H1 (cell line): Measurements from ENCODE around the gene TBC1D3B. TPM values are rescaled to one million over a fixed set of nuclear protein-coding genes. Genes with fewer than 3 reads are reported as not detected.

Experiments used
- CTCF ChIA-PET: fragments of 300-600 bp; sonication (Branson Sonifier 250); formaldehyde crosslinking; loops from one replicate; lab custom pipeline; 2021; ENCODE audit not compliant: partially characterized antibody; lab: Charles Lee
- POLR2A ChIA-PET: fragments of 300-600 bp; sonication (Branson Sonifier 250); formaldehyde crosslinking; loops from one replicate; lab custom pipeline; 2021; ENCODE audit warnings: inconsistent platforms; ENCODE audit not compliant: partially characterized antibody; lab: Charles Lee
- DNase-seq, 2 experiments: peaks; one replicate each; pipeline versions ENCODE4 v3.0.0 to v3.0.0-alpha.2; 2010 to 2022; ENCODE audit warnings: low spot score in 2 of 2, low read depth in 1 of 2, mixed read lengths in 1 of 2
- FAIRE-seq: peaks from 2 replicates; lab custom pipeline; 2011; peaks lifted over from hg19 to GRCh38; lab: Jason Lieb, UNC
- H2AFZ ChIP-seq: 2 replicates; pipeline ENCODE4 v1.8.1; 2012; ENCODE audit warnings: low read length, inconsistent platforms
- H2AK5ac ChIP-seq: 2 replicates; pipeline ENCODE4 v1.6.1; 2013; ENCODE audit warnings: low read depth, low read length
- H2BK120ac ChIP-seq: replicated peaks from 2 replicates; pipeline ENCODE3; 2013; ENCODE audit warnings: low read depth, low read length, inconsistent platforms
- H2BK12ac ChIP-seq: 2 replicates; pipeline ENCODE4 v1.6.1; 2013; ENCODE audit warnings: low read depth, low read length
- H2BK15ac ChIP-seq: 2 replicates; pipeline ENCODE4 v1.6.1; 2013; ENCODE audit warnings: low read length
- H2BK20ac ChIP-seq: 2 replicates; pipeline ENCODE4 v1.6.1; 2013; ENCODE audit warnings: low read length
- H2BK5ac ChIP-seq: 2 replicates; pipeline ENCODE4 v1.6.1; 2013; ENCODE audit warnings: low read depth, low read length
- H3K14ac ChIP-seq: 2 replicates; pipeline ENCODE4 v1.6.1; 2013; ENCODE audit warnings: inconsistent platforms; ENCODE audit not compliant: insufficient read length
- H3K18ac ChIP-seq: 2 replicates; pipeline ENCODE4 v1.6.1; 2013; ENCODE audit warnings: low read length; ENCODE audit errors: extremely low read depth
- H3K23ac ChIP-seq: 2 replicates; pipeline ENCODE4 v1.6.1; 2013; ENCODE audit warnings: inconsistent platforms; ENCODE audit not compliant: insufficient read length
- H3K23me2 ChIP-seq: 2 replicates; pipeline ENCODE4 v1.6.1; 2013; ENCODE audit warnings: low read depth, low read length
- H3K27ac ChIP-seq: 2 replicates; pipeline ENCODE4 v1.6.1; 2011; ENCODE audit warnings: low read depth, low read length, inconsistent platforms
- H3K27me3 ChIP-seq, 4 experiments: replicated peaks in 1 of 4; 1 replicate in 1 of 4; 2 replicates in 3 of 4; pipeline versions ENCODE4 v1.6.1 to v1.8.1; 2011 to 2013; ENCODE audit warnings: low read length in 3 of 4, mild to moderate bottlenecking in 3 of 4, inconsistent platforms in 2 of 4, mixed read lengths in 2 of 4, moderate library complexity in 1 of 4; ENCODE audit not compliant: control insufficient read depth in 3 of 4, insufficient read depth in 3 of 4; ENCODE audit errors: extremely low read depth in 1 of 4
- H3K36me3 ChIP-seq, 4 experiments: 2 replicates each; pipeline versions ENCODE4 v1.6.1 to v1.8.1; 2011 to 2013; ENCODE audit warnings: mild to moderate bottlenecking in 4 of 4, low read length in 3 of 4, moderate library complexity in 2 of 4, control low read depth in 1 of 4, inconsistent platforms in 1 of 4; ENCODE audit not compliant: insufficient read depth in 4 of 4, control insufficient read depth in 2 of 4
- H3K4ac ChIP-seq: replicated peaks from 2 replicates; pipeline ENCODE3; 2013; ENCODE audit warnings: low read length, low read depth, mixed read lengths, inconsistent platforms; ENCODE audit not compliant: insufficient read length
- H3K4me1 ChIP-seq, 4 experiments: replicated peaks in 1 of 4; 1 replicate in 1 of 4; 2 replicates in 3 of 4; pipeline versions ENCODE4 v1.6.1 to v1.8.1; 2011 to 2013; ENCODE audit warnings: low read length in 3 of 4, inconsistent platforms in 2 of 4, mixed read lengths in 1 of 4; ENCODE audit not compliant: insufficient read depth in 4 of 4, control insufficient read depth in 3 of 4
- H3K4me2 ChIP-seq, 2 experiments: 2 replicates each; pipeline versions ENCODE4 v1.6.1 to v1.8.1; 2011 to 2013; ENCODE audit warnings: low read depth in 2 of 2, low read length in 2 of 2, control low read depth in 1 of 2, inconsistent platforms in 1 of 2, mild to moderate bottlenecking in 1 of 2; ENCODE audit not compliant: insufficient read depth in 1 of 2
- H3K4me3 ChIP-seq, 4 experiments: fragments of 200-600, 300-600 bp in 1 of 4; sonication (generic), shearing (Covaris generic), sonication (Bioruptor Twin) in 1 of 4; 2 replicates each; pipeline versions ENCODE4 v1.5.1 to v1.8.1; 2011 to 2016; ENCODE audit warnings: low read length in 4 of 4, low read depth in 3 of 4, control low read depth in 2 of 4, inconsistent platforms in 2 of 4, mild to moderate bottlenecking in 2 of 4, mixed read lengths in 1 of 4, moderate library complexity in 1 of 4; ENCODE audit not compliant: insufficient read depth in 2 of 4; ENCODE audit errors: extremely low read depth in 1 of 4
- H3K56ac ChIP-seq: replicated peaks from 2 replicates; pipeline ENCODE3; 2013; ENCODE audit warnings: low read depth, mild to moderate bottlenecking, mixed read lengths, low read length, inconsistent platforms; ENCODE audit not compliant: insufficient read length
- H3K79me1 ChIP-seq: 2 replicates; pipeline ENCODE4 v1.6.1; 2013; ENCODE audit warnings: low read depth, low read length, control low read depth
- H3K79me2 ChIP-seq, 2 experiments: 2 replicates each; pipeline versions ENCODE4 v1.6.1 to v1.8.1; 2012 to 2013; ENCODE audit warnings: low read length in 2 of 2, mild to moderate bottlenecking in 2 of 2, inconsistent platforms in 1 of 2; ENCODE audit not compliant: insufficient read depth in 2 of 2, control insufficient read depth in 1 of 2
- H3K9ac ChIP-seq, 4 experiments: replicated peaks in 1 of 4; 1 replicate in 1 of 4; 2 replicates in 3 of 4; pipeline versions ENCODE4 v1.6.1 to v1.8.1; 2011 to 2013; ENCODE audit warnings: low read depth in 3 of 4, low read length in 3 of 4, control low read depth in 2 of 4, mild to moderate bottlenecking in 2 of 4, moderate library complexity in 2 of 4, inconsistent platforms in 1 of 4; ENCODE audit errors: extremely low read depth in 1 of 4
- H3K9me3 ChIP-seq, 2 experiments: 2 replicates each; pipeline versions ENCODE4 v1.6.1 to v1.8.1; 2012 to 2013; ENCODE audit warnings: mild to moderate bottlenecking in 2 of 2, moderate library complexity in 2 of 2, control low read depth in 1 of 2, inconsistent platforms in 1 of 2, low read depth in 1 of 2, low read length in 1 of 2, mixed read lengths in 1 of 2; ENCODE audit not compliant: insufficient read depth in 2 of 2
- H4K20me1 ChIP-seq, 2 experiments: replicated peaks in 1 of 2; 2 replicates each; pipeline versions ENCODE3 to v1.8.1; 2011 to 2013; ENCODE audit warnings: inconsistent platforms in 2 of 2, low read length in 2 of 2, mild to moderate bottlenecking in 1 of 2; ENCODE audit not compliant: insufficient read depth in 2 of 2, control insufficient read depth in 1 of 2
- H4K5ac ChIP-seq: 2 replicates; pipeline ENCODE4 v1.6.1; 2013; ENCODE audit warnings: low read length, low read depth, mixed read lengths, inconsistent platforms; ENCODE audit not compliant: insufficient read length
- H4K8ac ChIP-seq: 2 replicates; pipeline ENCODE4 v1.8.0; 2013; ENCODE audit warnings: mild to moderate bottlenecking, moderate library complexity, low read length, inconsistent platforms; ENCODE audit not compliant: insufficient read depth; ENCODE audit errors: extremely low read depth
- H4K91ac ChIP-seq: replicated peaks from 2 replicates; pipeline ENCODE3; 2013; ENCODE audit warnings: low read length, mixed read lengths, inconsistent platforms; ENCODE audit not compliant: insufficient read length
- NRF1 ChIP-seq: IDR thresholded peaks from 2 replicates; pipeline ENCODE4 v1.6.1; 2011; ENCODE audit warnings: mild to moderate bottlenecking, low read depth, low read length, improper control_type of control experiment
- SRF ChIP-seq: IDR thresholded peaks from 2 replicates; pipeline ENCODE4 v1.6.1; 2011; ENCODE audit warnings: mild to moderate bottlenecking, low read depth, low read length, moderate library complexity
- WGBS, 2 experiments: shearing (Covaris generic) in 1 of 2; methylation state at CpG; one replicate each; pipeline versions ENCODE4 v1.1.6 to v1.1.7; 2013 to 2015; ENCODE audit warnings: low lambda C conversion rate in 2 of 2, mixed read lengths in 2 of 2, inconsistent platforms in 1 of 2, low coverage in 1 of 2, missing lambda C conversion rate in 1 of 2; ENCODE audit not compliant: insufficient replicate concordance in 2 of 2, insufficient coverage in 1 of 2, insufficient read length in 1 of 2; ENCODE audit errors: extremely low coverage in 1 of 2, missing lambda C conversion rate in 1 of 2; 5-methylcytosine and 5-hydroxymethylcytosine counted together
- polyA plus RNA-seq, 7 experiments: library from polyadenylated mRNA; depleted of rRNA in 3 of 7; stranded (reverse) in 5 of 7; unstranded in 2 of 7; fragments of >200 nt in 5 of 7; fragments of 200-250 nt in 2 of 7; gene quantifications; 1 replicate in 5 of 7; 2 replicates in 1 of 7; 4 replicates in 1 of 7; pipeline versions ENCODE4 v1.2.1 to v1.2.3, GENCODE V29; 2011 to 2013; ENCODE audit warnings: missing spikeins in 2 of 7, mixed read lengths in 2 of 7
- total RNA-seq: library from RNA; stranded (reverse); fragmentation: NEBNext Ultra II Directional; extraction: Animal tissue kit (Norgen Biotek cat#: 25700); gene quantifications from 2 replicates; pipeline ENCODE4 v1.2.1, GENCODE V29; 2021
- TF ChIP-seq, protein P1 (sequence below), 3 experiments: IDR thresholded peaks; 1 replicate in 2 of 3; 2 replicates in 1 of 3; pipeline versions ENCODE4 v1.5.1 to v1.6.1; 2011; ENCODE audit warnings: low read length in 3 of 3, mild to moderate bottlenecking in 3 of 3, inconsistent platforms in 2 of 3, low read depth in 1 of 3, moderate library complexity in 1 of 3; ENCODE audit not compliant: insufficient read depth in 1 of 3; ENCODE audit errors: control extremely low read depth in 1 of 3

TBC1D3B gene
- total and polyA plus RNA-seq, 2 of the 8 experiments (the other 6 are each of a cell fraction or from before 2014, with no cell fraction given), result 0.54 to 6.2 TPM

DNA sequence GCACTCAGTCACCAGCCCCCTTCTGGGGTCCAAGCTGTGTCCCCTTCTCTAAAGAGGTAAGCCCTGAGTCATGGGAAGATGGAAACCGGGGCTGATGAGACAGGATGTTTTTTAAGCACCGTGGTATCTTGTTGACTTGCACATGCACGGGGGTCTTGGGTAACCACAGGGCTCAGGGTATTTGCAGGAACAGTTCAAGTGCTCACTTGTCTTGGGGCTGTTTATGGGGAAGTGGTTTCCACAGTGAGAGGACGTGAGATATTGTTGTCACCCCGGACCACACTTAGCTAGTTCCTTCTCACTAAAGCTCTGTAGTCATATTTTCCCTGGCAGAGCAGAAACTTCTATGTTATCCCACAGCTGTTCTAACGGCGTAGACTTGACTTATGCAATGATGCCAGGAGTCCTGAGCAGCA, 12.5 kb upstream of the TBC1D3B start:
- no peak overlapping the region for H3K14ac ChIP-seq
- H2BK120ac ChIP-seq, result no peak overlapping the region
- no peak overlapping the region for H3K4ac ChIP-seq
- no peaks in the 10 kb centered on the region; the same call in 1 of the 2 replicates for H3K23me2 ChIP-seq
- H3K9ac ChIP-seq, result no peak overlapping the region
- H4K8ac ChIP-seq, result no peak overlapping the region
- no peaks in the 10 kb centered on the region for H4K20me1 ChIP-seq
- no peak overlapping the region for H2BK20ac ChIP-seq
- no peaks in the 10 kb centered on the region for H3K79me2 ChIP-seq
- no peak overlapping the region for H2AK5ac ChIP-seq
- no peak overlapping the region for H4K91ac ChIP-seq
- ChIA-PET POLR2A (no interaction called here), CTCF (interaction anchor here (0.8 kb wide), 1 partner anchor 10 kb away, joined by 3 read pairs; no protein-coding TSS in a partner anchor)
- no peaks in the 10 kb centered on the region for H3K36me3 ChIP-seq
- H3K4me2 ChIP-seq, result no peak overlapping the region
- H3K27ac ChIP-seq, result no peak overlapping the region
- H2BK12ac ChIP-seq, result no peak overlapping the region
- H2BK15ac ChIP-seq, result no peak overlapping the region
- H3K9me3 ChIP-seq, result no peaks in the 10 kb centered on the region
- H2AFZ ChIP-seq, result no peak overlapping the region
- no peak overlapping the region for H3K18ac ChIP-seq
- no peak overlapping the region for H3K4me3 ChIP-seq
- no peak overlapping the region for H4K5ac ChIP-seq
- H3K23ac ChIP-seq, result no peak overlapping the region
- H3K56ac ChIP-seq, result no peak overlapping the region
- peaks cover 0 to under 1% (median 0%) of the 10 kb centered on the region in 4 experiments; a peak in 3 of 7 replicates for H3K27me3 ChIP-seq
- no peak overlapping the region for H2BK5ac ChIP-seq
- FAIRE-seq (no peak), DNase-seq (no peak)
- H3K79me1 ChIP-seq, result no peaks in the 10 kb centered on the region
- H3K4me1 ChIP-seq, result peaks cover 0 to 4% (median 0%) of the 10 kb centered on the region in 4 experiments; a peak in 1 of 7 replicates
- no peak for TF ChIP-seq NRF1
- TF ChIP-seq SRF, result no peak
- TF ChIP-seq, protein P1, sequence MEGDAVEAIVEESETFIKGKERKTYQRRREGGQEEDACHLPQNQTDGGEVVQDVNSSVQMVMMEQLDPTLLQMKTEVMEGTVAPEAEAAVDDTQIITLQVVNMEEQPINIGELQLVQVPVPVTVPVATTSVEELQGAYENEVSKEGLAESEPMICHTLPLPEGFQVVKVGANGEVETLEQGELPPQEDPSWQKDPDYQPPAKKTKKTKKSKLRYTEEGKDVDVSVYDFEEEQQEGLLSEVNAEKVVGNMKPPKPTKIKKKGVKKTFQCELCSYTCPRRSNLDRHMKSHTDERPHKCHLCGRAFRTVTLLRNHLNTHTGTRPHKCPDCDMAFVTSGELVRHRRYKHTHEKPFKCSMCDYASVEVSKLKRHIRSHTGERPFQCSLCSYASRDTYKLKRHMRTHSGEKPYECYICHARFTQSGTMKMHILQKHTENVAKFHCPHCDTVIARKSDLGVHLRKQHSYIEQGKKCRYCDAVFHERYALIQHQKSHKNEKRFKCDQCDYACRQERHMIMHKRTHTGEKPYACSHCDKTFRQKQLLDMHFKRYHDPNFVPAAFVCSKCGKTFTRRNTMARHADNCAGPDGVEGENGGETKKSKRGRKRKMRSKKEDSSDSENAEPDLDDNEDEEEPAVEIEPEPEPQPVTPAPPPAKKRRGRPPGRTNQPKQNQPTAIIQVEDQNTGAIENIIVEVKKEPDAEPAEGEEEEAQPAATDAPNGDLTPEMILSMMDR (IDR thresholded peaks at IDR 0.05; ENCODE audit: control extremely low read depth in 1 of 3, insufficient read depth in 1 of 3, low read depth in 1 of 3, low read length in 3 of 3), result no peak
- 76% methylated on average over 7 of the region's 7 CpGs; no CpG with 5 or more reads in 1 of the 2 experiments for WGBS, 2 experiments
